GM21360 (cell line): ENCODE measurements around the gene DAD1.

Source experiments
- ATAC-seq: cut with Tn5 transposase; IDR thresholded peaks from one replicate; pipeline ENCODE4 v1.9.1; 2021; ENCODE audit warnings: mild to moderate bottlenecking, moderate library complexity; ENCODE audit not compliant: unreplicated experiment

Gene DAD1

DNA sequence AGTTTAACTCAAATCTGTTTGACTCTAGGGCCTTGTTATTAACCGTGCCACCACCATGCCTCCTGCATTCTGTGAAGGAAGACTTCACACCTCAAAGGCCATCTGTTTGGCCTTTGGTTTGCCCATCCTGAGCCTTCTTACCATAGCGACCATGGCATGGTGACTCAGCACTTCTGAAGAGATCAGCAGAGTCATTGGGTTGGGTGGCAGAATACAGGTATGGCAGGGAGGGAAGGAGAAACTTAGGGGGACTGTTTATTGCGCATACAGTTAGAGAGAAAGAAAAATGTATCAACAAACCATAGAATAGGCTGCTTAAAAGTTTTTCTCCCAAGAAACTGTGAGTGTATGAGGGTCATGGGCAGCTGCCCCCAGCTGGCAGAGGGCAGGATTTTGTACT lies 49.2 kb downstream of the DAD1 start:
- no peak for ATAC-seq

DNA sequence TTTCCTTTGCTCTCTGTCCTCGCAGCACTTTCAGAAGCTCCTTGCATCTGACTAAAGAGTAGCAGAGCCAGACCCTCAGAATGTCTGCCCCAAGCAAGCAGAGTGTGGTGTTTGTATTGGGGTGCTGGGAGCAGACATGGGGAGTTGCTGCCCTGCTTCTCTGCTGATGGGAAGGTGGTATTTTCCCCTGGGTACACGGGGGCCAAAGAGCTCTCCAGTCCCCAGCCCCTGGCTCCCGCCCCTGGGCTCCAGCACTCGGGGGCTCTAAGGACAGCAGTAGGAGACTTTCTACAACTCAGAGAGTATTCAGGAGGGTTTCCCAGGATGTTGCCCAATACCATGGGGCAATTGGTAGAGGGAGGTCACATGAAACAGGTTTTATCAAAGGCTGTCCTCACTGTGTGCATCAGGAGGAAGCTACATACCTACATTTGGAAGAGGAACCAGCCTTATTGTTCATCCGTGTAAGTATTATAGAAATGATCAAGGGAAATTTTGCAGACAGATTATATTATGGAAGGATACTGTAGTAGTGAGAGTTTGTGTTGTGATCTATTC lies 50.3 kb downstream of the DAD1 start:
- no peak for ATAC-seq

GRCh38 chr14:22537436-22538310 lies 51.4 kb downstream of the DAD1 start:
- no peak for ATAC-seq

DNA sequence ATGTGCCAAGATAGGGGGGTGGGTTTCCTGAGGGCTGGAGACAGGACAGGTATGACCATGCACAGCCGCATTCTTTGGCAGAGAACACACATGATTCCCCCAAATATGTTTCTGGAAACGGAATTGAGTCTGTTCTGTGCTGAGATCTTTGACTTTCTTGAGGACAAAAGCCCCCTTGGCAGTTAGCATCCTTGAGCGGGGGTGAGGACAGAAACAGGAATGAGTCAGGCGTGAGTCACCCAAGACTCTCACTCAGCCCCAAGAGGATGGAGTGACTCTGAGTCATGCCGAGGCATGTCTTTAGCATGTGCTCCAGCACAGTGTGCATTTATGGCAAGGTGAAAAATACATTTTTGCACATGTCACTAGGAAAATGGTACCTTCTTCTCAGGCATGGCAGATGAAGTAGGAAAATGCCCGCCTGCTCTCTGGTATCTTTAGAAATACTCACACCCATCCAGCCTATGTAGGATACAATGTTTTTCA lies 52.1 kb downstream of the DAD1 start:
- peak; percentile 82 for ATAC-seq

DNA sequence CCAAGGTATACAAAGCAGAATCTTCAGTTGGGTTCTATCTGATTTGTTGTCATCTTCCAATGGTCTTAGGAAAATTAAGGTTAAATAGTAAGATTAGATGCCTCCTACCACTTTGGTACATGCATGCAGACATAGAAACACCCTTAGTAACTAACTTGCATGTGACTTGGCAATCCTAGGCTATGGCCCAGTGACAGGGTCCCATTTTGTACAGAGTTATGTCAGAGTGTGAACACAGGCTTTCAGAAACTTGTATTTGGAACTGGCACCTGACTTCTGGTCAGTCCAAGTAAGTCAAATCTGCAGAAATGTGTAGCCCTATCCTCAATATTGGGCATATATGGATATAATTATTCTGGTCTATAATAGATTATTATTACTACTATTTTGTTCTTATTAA lies 53.1 kb downstream of the DAD1 start:
- no peak for ATAC-seq

DNA sequence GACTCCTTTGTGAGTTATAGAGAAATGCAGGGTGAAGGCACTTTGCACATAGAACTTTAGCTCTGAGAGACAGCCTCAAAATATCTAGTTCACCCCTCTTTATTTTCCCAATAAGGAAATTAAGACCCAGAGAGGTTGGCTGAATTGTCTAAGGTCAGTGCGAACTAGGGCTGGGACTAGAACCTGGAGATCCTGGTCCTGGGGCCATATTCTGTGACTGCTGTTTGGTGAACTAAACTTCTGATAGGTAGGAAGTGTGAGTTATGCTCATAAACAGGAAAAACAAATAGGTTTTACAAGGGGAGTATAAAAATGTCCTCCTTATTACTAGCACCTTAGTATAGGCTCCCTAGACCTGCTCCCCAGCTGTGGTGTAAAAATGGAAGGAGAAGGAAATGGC lies 53.9 kb downstream of the DAD1 start:
- no peak for ATAC-seq

- no peak for ATAC-seq
Observed at GRCh38 chr14:22534547-22534946, 54.5 kb downstream of the DAD1 start.

GRCh38 chr14:22533739-22534359 lies 55.2 kb downstream of the DAD1 start:
- ATAC-seq, result no peak

DNA sequence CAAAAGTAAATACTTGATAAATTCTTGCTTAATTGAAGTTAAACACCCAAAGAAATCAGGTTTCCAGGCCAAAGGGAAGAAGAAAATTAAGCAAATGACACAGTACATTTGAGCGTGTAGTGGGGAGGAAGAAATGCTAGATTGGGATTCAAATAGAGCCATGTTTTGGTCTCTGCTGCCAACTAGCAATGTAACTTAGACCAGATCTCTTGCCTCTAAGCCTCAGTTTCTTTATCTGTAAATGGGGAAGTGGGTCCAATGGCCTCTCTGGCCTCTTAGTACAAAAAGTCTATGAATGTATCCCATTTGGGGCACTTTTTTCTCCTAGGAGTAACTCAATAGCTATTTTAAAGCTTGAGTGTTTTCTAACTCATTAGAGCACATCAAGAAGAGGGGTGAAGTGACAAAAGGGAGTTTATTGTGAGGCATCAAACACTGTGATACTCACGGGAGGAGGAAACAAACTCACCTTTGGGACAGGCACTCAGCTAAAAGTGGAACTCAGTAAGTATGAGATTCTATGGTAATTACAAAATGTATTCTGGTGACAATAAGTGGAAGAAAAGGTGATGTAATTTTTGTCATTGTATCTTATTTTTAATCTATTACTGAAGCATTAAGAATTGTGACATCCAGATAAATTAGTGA lies 55.8 kb downstream of the DAD1 start:
- ATAC-seq, result no peak

DNA sequence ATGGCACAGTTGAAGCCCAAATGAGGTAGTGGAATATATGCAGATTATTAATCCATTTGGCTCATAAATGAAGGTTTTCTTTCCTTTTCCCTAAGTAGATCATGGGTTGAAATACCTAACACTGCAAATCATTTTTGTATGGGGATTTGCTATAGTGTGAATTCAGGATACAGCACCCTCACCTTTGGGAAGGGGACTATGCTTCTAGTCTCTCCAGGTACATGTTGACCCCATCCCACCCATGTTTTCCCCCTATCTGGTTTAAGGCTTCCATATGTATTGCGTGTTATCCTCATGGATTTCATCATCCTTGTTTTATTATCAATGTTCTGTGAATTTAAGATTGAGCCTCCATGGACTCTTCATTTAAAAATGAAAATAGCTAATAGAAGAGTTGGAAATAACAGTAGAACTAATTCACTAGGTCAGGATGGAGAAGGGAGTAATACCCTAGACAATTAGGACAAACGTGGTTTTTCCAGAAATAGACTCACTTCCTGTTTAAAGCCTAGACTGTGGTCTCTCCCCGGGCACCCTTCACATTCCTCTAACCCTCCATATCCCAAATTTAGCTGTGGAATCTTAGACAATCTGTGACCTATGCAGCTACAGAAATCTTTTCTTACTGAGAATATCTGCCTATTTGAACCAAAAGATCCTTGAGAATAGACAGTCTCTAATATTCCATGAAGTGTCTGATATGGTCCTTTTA lies 56.5 kb downstream of the DAD1 start:
- ATAC-seq, result no peak

DNA sequence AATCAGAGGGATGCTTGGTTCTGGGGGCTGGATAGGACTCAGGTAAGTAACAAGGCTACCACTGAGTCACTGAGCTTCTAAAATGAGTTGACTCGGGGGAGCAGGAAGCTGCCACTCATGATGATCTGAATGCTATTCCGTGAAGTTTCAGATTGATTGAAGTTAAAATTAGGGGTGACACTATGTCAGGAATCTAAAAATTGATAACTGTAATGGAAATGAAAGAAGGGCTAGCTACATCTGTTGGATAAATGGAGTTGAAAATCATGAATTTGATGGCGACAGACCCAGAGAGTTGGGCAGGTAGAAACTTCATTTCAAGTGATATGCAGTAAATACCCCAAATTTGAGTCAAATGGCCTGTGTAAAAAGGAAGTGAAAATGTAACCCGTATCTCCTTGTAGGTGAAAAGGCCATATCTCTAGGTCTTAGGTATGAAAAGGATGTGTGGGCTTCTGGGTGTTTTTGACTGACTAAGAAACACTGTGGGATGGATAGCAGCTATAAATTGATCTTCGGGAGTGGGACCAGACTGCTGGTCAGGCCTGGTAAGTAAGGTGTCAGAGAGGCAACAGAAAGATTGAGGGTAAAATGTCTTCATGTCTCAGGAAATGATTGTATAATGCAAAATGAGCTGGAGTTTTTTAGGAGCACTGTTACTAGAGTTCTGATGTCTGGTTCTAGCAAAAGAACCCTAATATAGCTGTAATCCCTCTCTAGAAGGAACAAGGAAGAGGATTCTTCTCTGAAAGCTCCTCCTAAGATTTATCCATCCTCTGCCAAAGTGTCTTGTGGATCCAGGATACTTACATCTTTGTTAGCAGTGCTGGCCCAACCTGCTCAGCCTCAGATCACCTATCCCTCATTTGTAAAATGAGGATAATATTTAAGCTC lies 57.3 kb downstream of the DAD1 start:
- ATAC-seq, result peak; percentile 60

GRCh38 chr14:22530127-22530526 lies 58.9 kb downstream of the DAD1 start:
- ATAC-seq, result no peak

- no peak for ATAC-seq
Observed at GRCh38 chr14:22526744-22527143, 62.3 kb downstream of the DAD1 start.

- ATAC-seq, result no peak
Observed at GRCh38 chr14:22526218-22526617, 62.8 kb downstream of the DAD1 start.

- no peak for ATAC-seq
Observed at GRCh38 chr14:22524784-22525161, 64.3 kb downstream of the DAD1 start.

- ATAC-seq, result no peak
Observed at GRCh38 chr14:22524115-22524783, 64.8 kb downstream of the DAD1 start.

DNA sequence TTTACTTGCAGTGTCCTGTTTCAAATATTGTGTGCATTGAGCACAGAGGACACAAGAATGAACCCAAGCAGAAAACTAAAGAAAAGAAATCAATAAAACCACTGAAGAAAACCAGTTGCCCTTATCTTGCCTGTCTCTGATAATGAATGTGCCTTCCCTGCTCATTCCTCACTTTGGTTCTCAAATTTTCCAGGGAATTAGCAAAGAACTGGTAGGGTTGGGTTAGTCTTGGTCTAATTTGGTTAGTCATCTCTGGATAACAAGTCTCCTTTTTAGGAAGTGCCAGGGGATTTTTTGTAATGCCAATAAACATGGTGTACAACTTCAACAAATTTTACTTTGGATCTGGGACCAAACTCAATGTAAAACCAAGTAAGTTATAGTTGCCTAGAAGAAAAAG lies 65.7 kb downstream of the DAD1 start:
- ATAC-seq, result no peak

GRCh38 chr14:22522466-22522957 lies 66.5 kb downstream of the DAD1 start:
- no peak for ATAC-seq
